ENCODE results near the gene TAF11L13.
"Not testable (repeated sequence)": the region's sequence is repeated elsewhere in the genome, so short reads cannot be mapped to it uniquely, and the experiment has no call there.

- TF ChIP-seq CTCF, POLR2AphosphoS5, POLR2A, EP300 (IDR thresholded peaks at IDR 0.05): not testable (repeated sequence)
These were observed 34.2 kb upstream of the TAF11L13 start, which contains the start of gene TAF11L10 for GRCh38 chr5:17597728-17598127.

All from sigmoid colon (tissue), 4 donors.